HepG2 (cell line): ENCODE data around the gene TM2D3. TPM values are rescaled to one million over a fixed set of nuclear protein-coding genes. Genes with fewer than 3 reads are reported as not detected.
A peak's percentile ranks its signal among the peaks of the same experiment; 100 is the strongest.

Source experiments
- ATAC-seq: fragments of 200-7000 bp; cut with Tn5 transposase; 3 replicates; pipeline ENCODE4 v1.9.1; 2020; ENCODE audit warnings: mild to moderate bottlenecking, moderate library complexity
- BruUV-seq: library from RNA; stranded (reverse); fragments of 400-500 nt; replicated peaks from 2 replicates; lab custom pipeline; 2021; lab: Mats Ljungman, UMichigan
- CTCF ChIA-PET: fragments of 300-600 bp; formaldehyde crosslinking; extraction: SDS; loops from one replicate; lab custom pipeline; 2021; ENCODE audit warnings: low total read pairs, inconsistent platforms, low intra/inter-chr PET ratio; lab: Yijun Ruan, JAX
- POLR2A ChIA-PET: fragments of 350-600 bp; sonication (Branson Sonifier 250); formaldehyde crosslinking; loops from one replicate; lab custom pipeline; 2020; ENCODE audit warnings: antibody characterized with exemption, inconsistent platforms; lab: Yijun Ruan, JAX
- DNase-seq: peaks from one replicate; pipeline ENCODE4 v3.0.0-alpha.2; 2015; ENCODE audit warnings: low spot score
- FAIRE-seq: peaks from 3 replicates; lab custom pipeline; 2011; peaks lifted over from hg19 to GRCh38; lab: Jason Lieb, UNC
- H2AFZ ChIP-seq: one replicate; pipeline ENCODE4 v1.6.1; 2011; ENCODE audit warnings: low read length, inconsistent platforms
- H3K27ac ChIP-seq: fragments of 300-600 bp; 3 replicates; pipeline ENCODE4 v1.8.0; 2011; ENCODE audit warnings: mixed run types, mild to moderate bottlenecking, mixed read lengths, low read length, inconsistent platforms; ENCODE audit not compliant: insufficient read depth; ENCODE audit errors: extremely low read length
- H3K27me3 ChIP-seq, 2 experiments: fragments of 200-600 bp in 1 of 2; 2 replicates in 1 of 2; 3 replicates in 1 of 2; pipeline versions ENCODE4 v1.6.0 to v1.8.0; 2011; ENCODE audit warnings: low read length in 2 of 2, mild to moderate bottlenecking in 2 of 2, moderate library complexity in 2 of 2, inconsistent platforms in 1 of 2; ENCODE audit not compliant: insufficient read depth in 2 of 2, control insufficient read depth in 1 of 2
- H3K36me3 ChIP-seq, 2 experiments: fragments of 200-600 bp in 1 of 2; replicated peaks in 1 of 2; 2 replicates in 1 of 2; 3 replicates in 1 of 2; pipeline versions ENCODE4 v1.5.1 to v1.8.0; 2011; ENCODE audit warnings: low read length in 2 of 2, inconsistent platforms in 1 of 2; ENCODE audit not compliant: insufficient read depth in 2 of 2, control insufficient read depth in 1 of 2
- H3K4me1 ChIP-seq: 2 replicates; pipeline ENCODE4 v1.5.1; 2012; ENCODE audit warnings: low read length, inconsistent platforms; ENCODE audit not compliant: insufficient read depth
- H3K4me2 ChIP-seq: 2 replicates; pipeline ENCODE4 v1.6.0; 2011; ENCODE audit warnings: low read depth, low read length, inconsistent platforms
- H3K4me3 ChIP-seq, 3 experiments: fragments of 200-600 bp in 1 of 3; sonication (generic), shearing (Covaris generic) in 1 of 3; replicated peaks in 1 of 3; 2 replicates each; pipeline ENCODE4 v1.5.1; 2011 to 2016; ENCODE audit warnings: low read length in 3 of 3, inconsistent platforms in 2 of 3, low read depth in 2 of 3, mild to moderate bottlenecking in 2 of 3, control low read depth in 1 of 3, mixed read lengths in 1 of 3; ENCODE audit not compliant: insufficient read depth in 1 of 3
- H3K79me2 ChIP-seq: one replicate; pipeline ENCODE4 v1.6.1; 2011; ENCODE audit warnings: low read length, inconsistent platforms; ENCODE audit not compliant: insufficient read depth
- H3K9ac ChIP-seq: 2 replicates; pipeline ENCODE4 v1.6.0; 2011; ENCODE audit warnings: mild to moderate bottlenecking, low read depth, low read length, inconsistent platforms; ENCODE audit not compliant: insufficient read depth
- H3K9me3 ChIP-seq: 2 replicates; pipeline ENCODE4 v1.5.1; 2012; ENCODE audit warnings: mild to moderate bottlenecking, low read length
- H4K20me1 ChIP-seq: 2 replicates; pipeline ENCODE4 v1.6.0; 2011; ENCODE audit warnings: inconsistent platforms, mild to moderate bottlenecking, low read length, moderate library complexity; ENCODE audit not compliant: insufficient read depth
- MTA1 ChIP-seq: sonication (generic); formaldehyde crosslinking; IDR thresholded peaks from 2 replicates; pipeline ENCODE4 v1.4.0; 2020; ENCODE audit warnings: missing genetic modification reagents, mild to moderate bottlenecking, borderline replicate concordance
- NCOA5 ChIP-seq: sonication (generic); formaldehyde crosslinking; IDR thresholded peaks from 2 replicates; pipeline ENCODE4 v1.4.0; 2020; ENCODE audit warnings: missing genetic modification reagents
- SALL1 ChIP-seq: sonication (generic); formaldehyde crosslinking; IDR thresholded peaks from 2 replicates; pipeline ENCODE4 v1.8.0; 2022; ENCODE audit warnings: mild to moderate bottlenecking, missing genetic modification reagents
- ZBTB38 ChIP-seq: sonication (generic); formaldehyde crosslinking; IDR thresholded peaks from 2 replicates; pipeline ENCODE4 v1.5.1; 2020; ENCODE audit warnings: mild to moderate bottlenecking, missing genetic modification reagents
- ZFX ChIP-seq: sonication (generic); formaldehyde crosslinking; IDR thresholded peaks from 2 replicates; pipeline ENCODE4 v1.4.0; 2020; ENCODE audit warnings: mild to moderate bottlenecking, low read depth, missing genetic modification reagents, moderate library complexity
- ZNF816 ChIP-seq: sonication (generic); formaldehyde crosslinking; IDR thresholded peaks from 2 replicates; pipeline ENCODE4 v1.8.0; 2022; ENCODE audit warnings: missing genetic modification reagents, mild to moderate bottlenecking, borderline replicate concordance
- WGBS: methylation state at CpG from one replicate; pipeline ENCODE4 v1.1.6; 2017; ENCODE audit warnings: low lambda C conversion rate; 5-methylcytosine and 5-hydroxymethylcytosine counted together
- in situ Hi-C: cut with HindIII; loops from 2 replicates; pipeline ENCODE4 v1.10.0; 2017; ENCODE audit warnings: low pct_unique_long_range_greater_than_20kb; ENCODE audit not compliant: extremely low pct_ligation_motif_present
- intact Hi-C: fragments of 100-400 bp; cut with micrococcal nuclease; formaldehyde crosslinking; loops from one replicate; pipeline ENCODE4 v1.10.0; 2022; ENCODE audit not compliant: unreplicated experiment
- polyA plus RNA-seq, 8 experiments: library from polyadenylated mRNA; depleted of rRNA in 3 of 8; stranded (reverse) in 7 of 8; unstranded in 1 of 8; fragments of >200 nt; fragmentation: Illumina TruSeq in 4 of 8; extraction: Trizol in 4 of 8; gene quantifications; 2 replicates each; pipeline versions ENCODE4 v1.2.1 to v1.2.3, GENCODE V29; 2011 to 2016; ENCODE audit warnings: low read depth in 4 of 8, missing spikeins in 1 of 8, mixed read lengths in 1 of 8; ENCODE audit not compliant: insufficient read depth in 1 of 8
- total RNA-seq, 5 experiments: library from RNA; depleted of rRNA; stranded (reverse); fragments of >200 nt; fragmentation: Illumina TruSeq; extraction: Trizol; gene quantifications; 2 replicates each; pipeline ENCODE4 v1.2.3, GENCODE V29; 2016; ENCODE audit warnings: low read depth in 1 of 5
- TF ChIP-seq, protein P1 (sequence below): sonication (generic); formaldehyde crosslinking; IDR thresholded peaks from 2 replicates; pipeline ENCODE4 v1.4.0; 2020; ENCODE audit warnings: missing genetic modification reagents
- TF ChIP-seq, protein P2 (sequence below): sonication (generic); formaldehyde crosslinking; IDR thresholded peaks from 2 replicates; pipeline ENCODE4 v1.8.0; 2022; ENCODE audit warnings: mild to moderate bottlenecking, missing genetic modification reagents, borderline replicate concordance
- TF ChIP-seq, protein P3 (sequence below): sonication (generic); formaldehyde crosslinking; IDR thresholded peaks from 2 replicates; pipeline ENCODE4 v1.5.1; 2020; ENCODE audit warnings: mild to moderate bottlenecking, missing genetic modification reagents, moderate library complexity

TM2D3 gene
- total and polyA plus RNA-seq, 2 of the 13 experiments (the other 11 are each of a cell fraction or from before 2014, with no cell fraction given) = 31.1 to 72.7 TPM

DNA sequence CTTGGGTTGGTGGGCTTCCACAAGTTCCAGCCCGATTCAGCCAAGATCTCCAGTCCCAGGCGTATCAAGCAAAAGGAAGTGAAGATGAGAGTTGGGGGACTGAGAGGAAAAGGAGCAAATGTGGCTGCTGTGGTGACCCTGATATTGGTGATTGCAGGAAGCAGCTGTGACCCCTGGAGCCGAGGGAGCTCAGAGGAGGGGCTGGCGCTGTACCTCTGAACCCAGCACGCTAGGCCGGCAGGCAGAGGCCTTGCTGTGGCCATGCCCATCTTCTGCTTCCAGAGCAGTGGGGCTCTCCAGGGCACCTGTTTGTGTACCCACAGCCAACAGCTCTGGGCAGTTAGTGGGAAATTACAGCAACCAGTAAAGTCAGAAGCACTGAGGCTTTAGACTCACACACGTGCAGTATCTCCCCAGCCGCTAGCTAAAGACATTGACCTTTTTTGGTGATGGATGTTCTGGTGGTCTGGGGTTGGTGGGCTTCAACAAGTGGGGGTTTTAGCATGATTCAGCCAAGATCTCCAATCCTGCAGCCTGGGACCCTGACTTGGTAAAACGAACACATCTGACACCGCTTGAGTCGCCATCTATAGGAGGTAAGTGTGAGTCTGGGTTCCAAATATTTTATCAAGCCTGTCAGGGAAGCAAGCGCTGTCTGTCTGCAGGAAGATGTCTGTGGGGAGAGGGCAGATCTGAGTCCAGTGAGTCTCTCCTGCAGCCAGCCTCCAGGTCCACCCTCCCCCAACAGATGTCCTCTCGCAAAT, 33.1 kb downstream of the TM2D3 start:
- H3K27ac ChIP-seq = no peak overlapping the region

More for the DNA sequence above, 33.1 kb downstream of the TM2D3 start:
- in situ Hi-C loops (no loop called here), intact Hi-C loops (no loop called here)
- FAIRE-seq = peak; percentile 32
- POLR2A ChIA-PET = no interaction called here
- no TSS peak for BruUV-seq
- Histone ChIP-seq H3K36me3 (no peaks in the 10 kb centered on the region; a peak in 1 of 5 replicates), H3K9ac (no peak overlapping the region), H3K9me3 (no peaks in the 10 kb centered on the region), H3K4me3 (no peak overlapping the region), H3K4me2 (no peak overlapping the region), H3K4me1 (peaks cover 85% of the 10 kb centered on the region)
- no peak for DNase-seq
- CTCF ChIA-PET = no interaction called here
- ATAC-seq = 0 out of 3 replicates have a peak, but pooled peaks have one; percentile 4
- TF ChIP-seq ZFX (CRISPR knock-in tag) (peak; percentile 55), MTA1 (CRISPR knock-in tag) (0 out of 2 replicates have a peak, but pooled peaks have one; percentile 20), ZNF816 (CRISPR knock-in tag) (no peak), NCOA5 (no peak), SALL1 (CRISPR knock-in tag) (0 out of 2 replicates have a peak, but pooled peaks have one; percentile 8), ZBTB38 (CRISPR knock-in tag) (peak; percentile 70; the same call in 1 of the 2 replicates)
- TF ChIP-seq, protein P1, sequence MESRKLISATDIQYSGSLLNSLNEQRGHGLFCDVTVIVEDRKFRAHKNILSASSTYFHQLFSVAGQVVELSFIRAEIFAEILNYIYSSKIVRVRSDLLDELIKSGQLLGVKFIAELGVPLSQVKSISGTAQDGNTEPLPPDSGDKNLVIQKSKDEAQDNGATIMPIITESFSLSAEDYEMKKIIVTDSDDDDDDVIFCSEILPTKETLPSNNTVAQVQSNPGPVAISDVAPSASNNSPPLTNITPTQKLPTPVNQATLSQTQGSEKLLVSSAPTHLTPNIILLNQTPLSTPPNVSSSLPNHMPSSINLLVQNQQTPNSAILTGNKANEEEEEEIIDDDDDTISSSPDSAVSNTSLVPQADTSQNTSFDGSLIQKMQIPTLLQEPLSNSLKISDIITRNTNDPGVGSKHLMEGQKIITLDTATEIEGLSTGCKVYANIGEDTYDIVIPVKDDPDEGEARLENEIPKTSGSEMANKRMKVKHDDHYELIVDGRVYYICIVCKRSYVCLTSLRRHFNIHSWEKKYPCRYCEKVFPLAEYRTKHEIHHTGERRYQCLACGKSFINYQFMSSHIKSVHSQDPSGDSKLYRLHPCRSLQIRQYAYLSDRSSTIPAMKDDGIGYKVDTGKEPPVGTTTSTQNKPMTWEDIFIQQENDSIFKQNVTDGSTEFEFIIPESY (CRISPR knock-in tag) = peak; percentile 36; the same call in 1 of the 2 replicates
- TF ChIP-seq, protein P2, sequence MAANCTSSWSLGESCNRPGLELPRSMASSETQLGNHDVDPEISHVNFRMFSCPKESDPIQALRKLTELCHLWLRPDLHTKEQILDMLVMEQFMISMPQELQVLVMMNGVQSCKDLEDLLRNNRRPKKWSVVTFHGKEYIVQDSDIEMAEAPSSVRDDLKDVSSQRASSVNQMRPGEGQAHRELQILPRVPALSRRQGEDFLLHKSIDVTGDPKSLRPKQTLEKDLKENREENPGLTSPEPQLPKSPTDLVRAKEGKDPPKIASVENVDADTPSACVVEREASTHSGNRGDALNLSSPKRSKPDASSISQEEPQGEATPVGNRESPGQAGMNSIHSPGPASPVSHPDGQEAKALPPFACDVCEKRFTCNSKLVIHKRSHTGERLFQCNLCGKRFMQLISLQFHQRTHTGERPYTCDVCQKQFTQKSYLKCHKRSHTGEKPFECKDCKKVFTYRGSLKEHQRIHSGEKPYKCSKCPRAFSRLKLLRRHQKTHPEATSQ = no peak
- TF ChIP-seq, protein P3, sequence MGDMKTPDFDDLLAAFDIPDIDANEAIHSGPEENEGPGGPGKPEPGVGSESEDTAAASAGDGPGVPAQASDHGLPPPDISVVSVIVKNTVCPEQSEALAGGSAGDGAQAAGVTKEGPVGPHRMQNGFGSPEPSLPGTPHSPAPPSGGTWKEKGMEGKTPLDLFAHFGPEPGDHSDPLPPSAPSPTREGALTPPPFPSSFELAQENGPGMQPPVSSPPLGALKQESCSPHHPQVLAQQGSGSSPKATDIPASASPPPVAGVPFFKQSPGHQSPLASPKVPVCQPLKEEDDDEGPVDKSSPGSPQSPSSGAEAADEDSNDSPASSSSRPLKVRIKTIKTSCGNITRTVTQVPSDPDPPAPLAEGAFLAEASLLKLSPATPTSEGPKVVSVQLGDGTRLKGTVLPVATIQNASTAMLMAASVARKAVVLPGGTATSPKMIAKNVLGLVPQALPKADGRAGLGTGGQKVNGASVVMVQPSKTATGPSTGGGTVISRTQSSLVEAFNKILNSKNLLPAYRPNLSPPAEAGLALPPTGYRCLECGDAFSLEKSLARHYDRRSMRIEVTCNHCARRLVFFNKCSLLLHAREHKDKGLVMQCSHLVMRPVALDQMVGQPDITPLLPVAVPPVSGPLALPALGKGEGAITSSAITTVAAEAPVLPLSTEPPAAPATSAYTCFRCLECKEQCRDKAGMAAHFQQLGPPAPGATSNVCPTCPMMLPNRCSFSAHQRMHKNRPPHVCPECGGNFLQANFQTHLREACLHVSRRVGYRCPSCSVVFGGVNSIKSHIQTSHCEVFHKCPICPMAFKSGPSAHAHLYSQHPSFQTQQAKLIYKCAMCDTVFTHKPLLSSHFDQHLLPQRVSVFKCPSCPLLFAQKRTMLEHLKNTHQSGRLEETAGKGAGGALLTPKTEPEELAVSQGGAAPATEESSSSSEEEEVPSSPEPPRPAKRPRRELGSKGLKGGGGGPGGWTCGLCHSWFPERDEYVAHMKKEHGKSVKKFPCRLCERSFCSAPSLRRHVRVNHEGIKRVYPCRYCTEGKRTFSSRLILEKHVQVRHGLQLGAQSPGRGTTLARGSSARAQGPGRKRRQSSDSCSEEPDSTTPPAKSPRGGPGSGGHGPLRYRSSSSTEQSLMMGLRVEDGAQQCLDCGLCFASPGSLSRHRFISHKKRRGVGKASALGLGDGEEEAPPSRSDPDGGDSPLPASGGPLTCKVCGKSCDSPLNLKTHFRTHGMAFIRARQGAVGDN = peak; percentile 86
- TF ChIP-seq, all 625 proteins: peak for 6
- Histone ChIP-seq H4K20me1 (no peaks in the 10 kb centered on the region), H3K27me3 (no peaks in the 10 kb centered on the region), H2AFZ (no peak overlapping the region), H3K79me2 (peaks cover 41% of the 10 kb centered on the region)
- 86% methylated on average over 9 of the region's 13 CpGs for WGBS
